K562 (cell line): ENCODE results near the gene PCID2. TPM values are rescaled to one million over a fixed set of nuclear protein-coding genes. Genes with fewer than 3 reads are reported as not detected.
A peak's percentile ranks its signal among the peaks of the same experiment; 100 is the strongest.
"Not testable (repeated sequence)": the region's sequence is repeated elsewhere in the genome, so short reads cannot be mapped to it uniquely, and the experiment has no call there.

Source experiments
- ATAC-seq: fragments of 200-7000 bp; cut with Tn5 transposase; 3 replicates; pipeline ENCODE4 v1.9.1; 2020; ENCODE audit warnings: moderate library complexity
- BruUV-seq: library from RNA; stranded (reverse); fragments of 400-500 nt; replicated peaks from 2 replicates; lab custom pipeline; 2021; lab: Mats Ljungman, UMichigan
- CTCF ChIA-PET: fragments of 300-600 bp; formaldehyde crosslinking; extraction: SDS; loops from one replicate; lab custom pipeline; 2021; ENCODE audit warnings: low intra/inter-chr PET ratio; lab: Yijun Ruan, JAX
- POLR2A ChIA-PET: fragments of 300-600, 350-650 bp; sonication (Branson Sonifier 250); formaldehyde crosslinking; extraction: SDS; loops from one replicate; lab custom pipeline; 2021; ENCODE audit warnings: antibody characterized with exemption, inconsistent platforms; lab: Yijun Ruan, JAX
- DNase-seq, 4 experiments: peaks; one replicate each; pipeline versions ENCODE4 v3.0.0 to v3.0.0-alpha.2; 2011 to 2018; ENCODE audit warnings: low spot score in 3 of 4, mixed read lengths in 3 of 4; ENCODE audit errors: extremely low read depth in 1 of 4
- FAIRE-seq: peaks from 2 replicates; lab custom pipeline; 2011; peaks lifted over from hg19 to GRCh38; lab: Jason Lieb, UNC
- H2AFZ ChIP-seq: 2 replicates; pipeline ENCODE4 v1.6.0; 2011; ENCODE audit warnings: low read depth, low read length, control low read depth, inconsistent platforms
- H3K27ac ChIP-seq: fragments of 200-600 bp; 3 replicates; pipeline ENCODE4 v1.8.0; 2011; ENCODE audit warnings: low read depth, mild to moderate bottlenecking, control low read depth, inconsistent platforms, low read length, moderate library complexity, mixed read lengths; ENCODE audit errors: extremely low read depth
- H3K27me3 ChIP-seq, 2 experiments: fragments of 300-600 bp in 1 of 2; 2 replicates in 1 of 2; 3 replicates in 1 of 2; pipeline versions ENCODE4 v1.6.0 to v1.8.0; 2011; ENCODE audit warnings: inconsistent platforms in 2 of 2, low read length in 2 of 2, mild to moderate bottlenecking in 1 of 2, mixed read lengths in 1 of 2, moderate library complexity in 1 of 2; ENCODE audit not compliant: control insufficient read depth in 2 of 2, insufficient read depth in 2 of 2
- H3K36me3 ChIP-seq: fragments of 300-600 bp; 3 replicates; pipeline ENCODE4 v1.8.0; 2011; ENCODE audit warnings: mild to moderate bottlenecking, low read length, inconsistent platforms; ENCODE audit not compliant: control insufficient read depth, insufficient read depth
- H3K4me1 ChIP-seq, 2 experiments: fragments of 200-600 bp in 1 of 2; replicated peaks in 1 of 2; 2 replicates in 1 of 2; 3 replicates in 1 of 2; pipeline versions ENCODE4 v1.5.1 to v1.8.0; 2011; ENCODE audit warnings: inconsistent platforms in 2 of 2, low read length in 2 of 2, mild to moderate bottlenecking in 1 of 2, mixed read lengths in 1 of 2, moderate library complexity in 1 of 2; ENCODE audit not compliant: control insufficient read depth in 2 of 2, insufficient read depth in 2 of 2
- H3K4me2 ChIP-seq: 2 replicates; pipeline ENCODE4 v1.6.1; 2011; ENCODE audit warnings: low read length, control low read depth, inconsistent platforms, mixed read lengths; ENCODE audit not compliant: insufficient read depth
- H3K4me3 ChIP-seq: fragments of 200-600 bp; sonication (generic), shearing (Covaris generic); 2 replicates; pipeline ENCODE4 v1.5.1; 2016; ENCODE audit warnings: control low read depth, inconsistent platforms
- H3K79me2 ChIP-seq: fragments of 200-600 bp; 3 replicates; pipeline ENCODE4 v1.8.0; 2011; ENCODE audit warnings: low read length, inconsistent platforms; ENCODE audit not compliant: control insufficient read depth, insufficient read depth
- H3K9ac ChIP-seq, 2 experiments: 2 replicates each; pipeline versions ENCODE4 v1.6.0 to v1.6.1; 2011; ENCODE audit warnings: low read depth in 2 of 2, low read length in 2 of 2, control low read depth in 1 of 2, inconsistent platforms in 1 of 2, mild to moderate bottlenecking in 1 of 2, mixed read lengths in 1 of 2; ENCODE audit not compliant: insufficient read depth in 1 of 2
- H3K9me1 ChIP-seq: one replicate; pipeline ENCODE4 v1.6.0; 2011; ENCODE audit warnings: inconsistent platforms, mild to moderate bottlenecking, low read length, moderate library complexity; ENCODE audit not compliant: control insufficient read depth, insufficient read depth
- H3K9me3 ChIP-seq: replicated peaks from 2 replicates; pipeline ENCODE4 v1.5.1; 2011; ENCODE audit warnings: low read depth, low read length, inconsistent platforms; ENCODE audit not compliant: control insufficient read depth, insufficient read depth
- H4K20me1 ChIP-seq: replicated peaks from 2 replicates; pipeline ENCODE4 v1.6.1; 2011; ENCODE audit warnings: low read length, inconsistent platforms, mixed read lengths; ENCODE audit not compliant: control insufficient read depth, insufficient read depth
- FOXK2 ChIP-seq, 2 experiments: fragments of 450-650 bp; IDR thresholded peaks in 1 of 2; conservative IDR thresholded peaks in 1 of 2; 2 replicates each; pipeline ENCODE4 v1.6.1; 2016; ENCODE audit warnings: low read depth in 2 of 2, mild to moderate bottlenecking in 1 of 2
- MYBL2 ChIP-seq, 2 experiments: fragments of 450-650 bp in 1 of 2; sonication (generic) in 1 of 2; formaldehyde crosslinking in 1 of 2; IDR thresholded peaks; 2 replicates each; pipeline versions ENCODE4 v1.6.1 to v1.8.1; 2017 to 2022; ENCODE audit warnings: borderline replicate concordance in 1 of 2, inconsistent platforms in 1 of 2, low read depth in 1 of 2, mild to moderate bottlenecking in 1 of 2, missing genetic modification reagents in 1 of 2, moderate library complexity in 1 of 2
- ZNF589 ChIP-seq: fragments of 200-800 bp; sonication (Bioruptor generic); IDR thresholded peaks from 2 replicates; pipeline ENCODE4 v1.6.1; 2016; ENCODE audit warnings: low read depth, missing genetic modification characterization, missing compliant biosample characterization
- WGBS: fragments of 100-300 bp; shearing (Covaris generic); methylation state at CpG from one replicate; pipeline ENCODE4 v1.1.6; 2016; ENCODE audit warnings: low coverage, mixed read lengths; ENCODE audit not compliant: insufficient coverage; ENCODE audit errors: missing lambda C conversion rate; 5-methylcytosine and 5-hydroxymethylcytosine counted together
- in situ Hi-C: fragments of 300-500 bp; cut with MboI; formaldehyde crosslinking; loops from 4 replicates; pipeline ENCODE4 v1.15.0; 2018; ENCODE audit warnings: inconsistent platforms, mixed read lengths
- intact Hi-C: fragments of 100-400 bp; cut with micrococcal nuclease; formaldehyde crosslinking; loops from 2 replicates; pipeline ENCODE4 v1.14.2; 2022
- polyA plus RNA-seq, 8 experiments: library from polyadenylated mRNA; depleted of rRNA in 4 of 8; stranded (reverse) in 5 of 8; unstranded in 3 of 8; fragments of >200 nt; fragmentation: Nextera tagmentation in 2 of 8; fragmentation: Illumina TruSeq in 1 of 8; extraction: Ambion mirVana in 2 of 8; extraction: Trizol in 1 of 8; gene quantifications; 2 replicates each; pipeline versions ENCODE4 v1.2.1 to v1.2.3, GENCODE V29; 2011 to 2014; ENCODE audit warnings: inconsistent platforms in 1 of 8, missing spikeins in 1 of 8
- total RNA-seq, 7 experiments: library from RNA; depleted of rRNA in 6 of 7; stranded (reverse); fragments of >200 nt in 6 of 7; fragmentation: Illumina TruSeq in 2 of 7; extraction: Trizol in 2 of 7; gene quantifications; 2 replicates each; pipeline versions ENCODE4 v1.2.1 to v1.2.3, GENCODE V29; 2011 to 2021; ENCODE audit warnings: low replicate concordance in 1 of 7
- TF ChIP-seq, protein P1 (sequence below), 2 experiments: fragments of 450-650 bp; IDR thresholded peaks; 2 replicates each; pipeline ENCODE4 v1.6.1; 2016

Gene PCID2
- total and polyA plus RNA-seq, 9 of the 15 experiments (the other 6 are each of a cell fraction or from before 2014, with no cell fraction given), result 39.6 to 117 (median 59.6) TPM

DNA sequence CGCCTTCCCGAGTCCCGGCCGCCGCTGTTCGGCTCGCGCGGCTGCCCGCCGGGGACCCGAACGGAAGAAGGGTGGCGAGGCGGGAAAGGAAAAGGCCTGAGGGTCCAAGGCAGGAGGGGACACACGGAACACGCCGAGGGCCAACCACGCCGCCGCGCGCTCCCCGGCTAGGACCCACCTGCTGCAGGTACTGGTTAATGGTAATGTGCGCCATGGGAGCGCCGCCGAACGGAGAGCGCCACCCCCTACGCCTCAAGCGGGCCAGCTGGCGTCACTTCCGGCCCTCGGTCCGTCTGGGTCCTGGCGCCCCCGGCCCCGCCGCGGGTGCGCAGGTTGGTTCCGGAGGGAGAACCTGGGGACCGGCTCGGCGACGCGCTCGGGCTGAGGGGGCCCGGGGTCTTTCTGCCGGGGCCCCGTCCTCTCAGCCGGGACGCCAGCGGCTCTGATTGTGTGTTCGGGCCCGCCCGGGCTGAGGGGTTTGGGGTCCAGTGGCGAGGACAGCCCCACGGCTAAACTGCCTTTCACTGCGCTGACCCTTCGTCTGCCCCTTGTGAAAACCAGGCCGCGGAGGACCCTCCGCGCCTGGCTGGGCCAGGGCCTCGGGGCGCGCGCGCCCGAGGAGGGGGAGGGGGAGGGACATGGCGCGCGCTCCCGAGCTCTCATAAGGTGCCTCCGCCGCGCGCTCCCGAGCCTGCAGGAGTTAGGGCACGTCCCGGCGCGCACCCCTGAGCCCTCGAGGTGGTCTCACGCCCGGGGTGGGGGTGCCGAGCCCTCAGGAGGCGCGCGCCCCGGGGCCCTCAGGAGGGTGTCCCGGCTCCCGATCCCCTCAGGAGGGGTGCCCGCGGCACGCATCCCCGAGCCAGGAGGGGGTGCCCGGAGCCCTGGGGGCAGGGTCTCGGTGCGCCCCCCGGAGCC is at the start of gene PCID2 (continued):
- TF ChIP-seq MYBL2 (IDR thresholded peaks at IDR 0.05; ENCODE audit: low read depth), result no peak
- TF ChIP-seq MYBL2 (CRISPR knock-in tag; IDR thresholded peaks at IDR 0.05; ENCODE audit: borderline replicate concordance), result no peak
- TF ChIP-seq, protein P1, sequence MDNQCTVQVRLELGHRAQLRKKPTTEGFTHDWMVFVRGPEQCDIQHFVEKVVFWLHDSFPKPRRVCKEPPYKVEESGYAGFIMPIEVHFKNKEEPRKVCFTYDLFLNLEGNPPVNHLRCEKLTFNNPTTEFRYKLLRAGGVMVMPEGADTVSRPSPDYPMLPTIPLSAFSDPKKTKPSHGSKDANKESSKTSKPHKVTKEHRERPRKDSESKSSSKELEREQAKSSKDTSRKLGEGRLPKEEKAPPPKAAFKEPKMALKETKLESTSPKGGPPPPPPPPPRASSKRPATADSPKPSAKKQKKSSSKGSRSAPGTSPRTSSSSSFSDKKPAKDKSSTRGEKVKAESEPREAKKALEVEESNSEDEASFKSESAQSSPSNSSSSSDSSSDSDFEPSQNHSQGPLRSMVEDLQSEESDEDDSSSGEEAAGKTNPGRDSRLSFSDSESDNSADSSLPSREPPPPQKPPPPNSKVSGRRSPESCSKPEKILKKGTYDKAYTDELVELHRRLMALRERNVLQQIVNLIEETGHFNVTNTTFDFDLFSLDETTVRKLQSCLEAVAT (IDR thresholded peaks at IDR 0.05), result no peak
- TF ChIP-seq FOXK2 (conservative IDR thresholded peaks at IDR 0.05 in 1 of 2, IDR thresholded peaks at IDR 0.05 in 1 of 2; ENCODE audit: low read depth in 2 of 2), result peak in 1 of 2 experiments; percentile 39; a peak in 1 of 4 replicates
- TF ChIP-seq ZNF589 (CRISPR knock-in tag), result 0 out of 2 replicates have a peak, but pooled peaks have one; percentile 47

DNA sequence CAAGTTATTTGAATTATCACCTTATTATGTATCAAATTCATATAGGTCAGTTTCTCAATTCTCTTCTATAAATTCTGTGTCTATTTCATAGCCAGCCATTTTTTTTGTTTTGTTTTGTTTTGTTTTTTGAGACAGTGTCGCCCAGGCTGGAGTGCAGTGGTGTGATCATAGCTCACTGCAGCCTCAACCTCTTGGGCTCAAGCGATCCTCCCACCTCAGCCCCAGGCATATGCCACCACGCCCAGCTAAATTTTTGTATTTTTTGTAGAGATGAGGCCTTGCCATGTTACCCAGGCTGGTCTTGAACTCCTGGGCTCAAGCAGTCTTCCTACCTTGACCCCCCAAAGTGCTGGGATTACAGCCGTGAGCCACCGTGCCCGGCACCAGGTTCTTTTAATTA is 49.4 kb upstream of the PCID2 start:
- H4K20me1 ChIP-seq, in situ Hi-C loops, FAIRE-seq, H3K27ac ChIP-seq, H3K4me1 ChIP-seq, H3K9ac ChIP-seq, H3K79me2 ChIP-seq, POLR2A ChIA-PET, BruUV-seq, CTCF ChIA-PET, ATAC-seq, intact Hi-C loops, H3K9me3 ChIP-seq, H2AFZ ChIP-seq, H3K4me2 ChIP-seq, H3K4me3 ChIP-seq, H3K9me1 ChIP-seq, H3K27me3 ChIP-seq, DNase-seq: not testable (repeated sequence)
- H3K36me3 ChIP-seq, result peaks cover 80% of the 10 kb centered on the region
- WGBS, result 95% methylated on average over 6 of the region's 6 CpGs
